Measurements from ENCODE around the gene ANO2.

ANO2 gene

DNA sequence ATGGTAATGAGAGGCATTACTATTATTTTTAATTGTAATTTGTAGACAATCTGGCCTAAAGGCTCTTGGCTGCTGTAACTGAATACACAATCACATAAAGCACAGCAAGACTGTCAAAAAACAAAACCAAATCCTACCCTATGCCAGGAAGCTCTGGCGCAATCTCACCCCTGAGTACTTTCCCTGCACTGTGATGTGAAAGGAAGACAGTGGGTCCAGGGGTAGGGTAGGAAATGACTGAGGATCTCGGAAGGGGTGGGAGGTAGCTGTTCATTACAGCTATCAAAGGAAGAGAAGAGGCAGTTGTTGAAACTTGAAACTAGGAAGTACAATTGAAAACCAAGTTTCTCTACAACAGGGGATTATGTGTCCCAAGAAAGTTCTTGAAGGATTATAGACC is 202.8 kb downstream of the ANO2 start:
- Histone ChIP-seq H3K4me1 (no peaks in the 10 kb centered on the region), H3K4me3 (no peak overlapping the region), H3K9me3 (no peaks in the 10 kb centered on the region), H3K27me3 (ENCODE audit: low read depth) (no peaks in the 10 kb centered on the region), H3K36me3 (replicated peaks) (no peaks in the 10 kb centered on the region)
- DNase-seq (ENCODE audit: low spot score in 2 of 2), result no peak
- in situ Hi-C loops (cut with MboI; ENCODE audit: low sequenced_read_pairs), result no loop called here

- no peaks in the 10 kb centered on the region for H3K36me3 ChIP-seq (replicated peaks)
- H3K4me1 ChIP-seq, result no peaks in the 10 kb centered on the region
- DNase-seq (ENCODE audit: low spot score in 2 of 2), result no peak
- no peak overlapping the region for H3K4me3 ChIP-seq
- no peaks in the 10 kb centered on the region for H3K27me3 ChIP-seq (ENCODE audit: low read depth)
- in situ Hi-C loops (cut with MboI; ENCODE audit: low sequenced_read_pairs), result no loop called here
- no peaks in the 10 kb centered on the region for H3K9me3 ChIP-seq
Measured at GRCh38 chr12:5739917-5740316, 205.1 kb downstream of the ANO2 start.

DNA sequence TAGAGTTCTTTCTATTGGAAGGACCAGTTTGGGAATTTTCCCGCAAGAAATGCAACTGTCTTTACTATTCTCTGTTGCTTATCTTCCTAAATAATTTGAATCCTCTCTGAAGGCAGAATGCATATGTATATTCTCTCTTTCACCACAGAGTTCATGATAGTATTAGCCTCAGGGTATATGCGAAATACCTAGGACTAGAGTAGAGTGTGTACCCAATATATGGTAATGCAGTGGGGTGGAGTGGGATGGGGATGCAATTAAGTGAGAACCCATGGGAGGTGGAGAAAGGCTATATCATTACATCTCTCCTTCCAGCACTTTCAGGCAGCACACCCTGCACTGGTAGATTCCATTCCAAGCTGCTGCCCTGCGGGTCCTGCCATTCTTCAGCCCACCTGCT is 207.3 kb downstream of the ANO2 start:
- no peaks in the 10 kb centered on the region for H3K36me3 ChIP-seq (replicated peaks)

GRCh38 chr12:5736527-5736926 is 208.5 kb downstream of the ANO2 start:
- no peak for DNase-seq (ENCODE audit: low spot score in 2 of 2)
- no peak overlapping the region for H3K4me3 ChIP-seq
- H3K9me3 ChIP-seq, result no peaks in the 10 kb centered on the region
- no peaks in the 10 kb centered on the region for H3K27me3 ChIP-seq (ENCODE audit: low read depth)
- in situ Hi-C loops (cut with MboI; ENCODE audit: low sequenced_read_pairs), result no loop called here
- H3K4me1 ChIP-seq, result no peaks in the 10 kb centered on the region
- H3K36me3 ChIP-seq (replicated peaks), result no peaks in the 10 kb centered on the region

More for the DNA sequence above, 207.3 kb downstream of the ANO2 start:
- Histone ChIP-seq H3K4me1 (no peaks in the 10 kb centered on the region), H3K9me3 (no peaks in the 10 kb centered on the region), H3K4me3 (no peak overlapping the region), H3K27me3 (ENCODE audit: low read depth) (no peaks in the 10 kb centered on the region)
- DNase-seq (ENCODE audit: low spot score in 2 of 2), result no peak
- in situ Hi-C loops (cut with MboI; ENCODE audit: low sequenced_read_pairs), result no loop called here

GRCh38 chr12:5736016-5736415 is 209.0 kb downstream of the ANO2 start:
- in situ Hi-C loops (cut with MboI; ENCODE audit: low sequenced_read_pairs), result no loop called here
- Histone ChIP-seq H3K27me3 (ENCODE audit: low read depth) (no peaks in the 10 kb centered on the region), H3K9me3 (no peaks in the 10 kb centered on the region), H3K36me3 (replicated peaks) (no peaks in the 10 kb centered on the region), H3K4me3 (no peak overlapping the region), H3K4me1 (no peaks in the 10 kb centered on the region)
- no peak for DNase-seq (ENCODE audit: low spot score in 2 of 2)

DNA sequence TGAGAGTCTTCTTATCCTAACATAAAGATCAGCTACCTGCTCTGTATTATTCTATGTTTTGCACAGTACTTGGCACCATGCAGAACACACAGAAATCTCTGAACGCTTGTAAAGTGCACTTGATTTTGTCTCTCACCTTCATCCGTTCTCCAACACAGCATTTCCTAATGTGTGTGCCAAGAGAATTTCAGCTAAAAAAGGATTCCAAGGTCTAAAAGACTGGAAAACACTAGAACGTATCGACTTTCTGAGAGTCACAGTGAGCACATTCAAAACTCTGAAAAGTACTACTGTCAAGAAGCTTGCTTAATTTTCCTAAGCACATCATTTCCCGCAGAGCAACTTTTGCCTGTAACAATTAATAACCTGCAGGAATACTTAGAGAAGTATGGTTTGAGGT is 211.1 kb downstream of the ANO2 start:
- in situ Hi-C loops (cut with MboI; ENCODE audit: low sequenced_read_pairs), result no loop called here
- Histone ChIP-seq H3K36me3 (replicated peaks) (no peaks in the 10 kb centered on the region), H3K4me3 (no peak overlapping the region)

GRCh38 chr12:5733136-5733755 is 211.8 kb downstream of the ANO2 start:
- H3K9me3 ChIP-seq, result no peaks in the 10 kb centered on the region
- in situ Hi-C loops (cut with MboI; ENCODE audit: low sequenced_read_pairs), result no loop called here
- no peaks in the 10 kb centered on the region for H3K4me1 ChIP-seq
- H3K4me3 ChIP-seq, result no peak overlapping the region
- no peaks in the 10 kb centered on the region for H3K36me3 ChIP-seq (replicated peaks)
- no peak for DNase-seq (ENCODE audit: low spot score in 2 of 2)
- H3K27me3 ChIP-seq (ENCODE audit: low read depth), result no peaks in the 10 kb centered on the region

More for the DNA sequence above, 211.1 kb downstream of the ANO2 start:
- DNase-seq (ENCODE audit: low spot score in 2 of 2), result no peak
- Histone ChIP-seq H3K27me3 (ENCODE audit: low read depth) (no peaks in the 10 kb centered on the region), H3K9me3 (no peaks in the 10 kb centered on the region), H3K4me1 (no peaks in the 10 kb centered on the region)

- Histone ChIP-seq H3K4me1 (no peaks in the 10 kb centered on the region), H3K36me3 (replicated peaks) (no peaks in the 10 kb centered on the region), H3K9me3 (no peaks in the 10 kb centered on the region), H3K27me3 (ENCODE audit: low read depth) (no peaks in the 10 kb centered on the region), H3K4me3 (no peak overlapping the region)
- DNase-seq (ENCODE audit: low spot score in 2 of 2), result no peak
- in situ Hi-C loops (cut with MboI; ENCODE audit: low sequenced_read_pairs), result no loop called here
Measured at GRCh38 chr12:5730962-5731361, 214.1 kb downstream of the ANO2 start.

GRCh38 chr12:5723711-5724252 is 221.3 kb downstream of the ANO2 start:
- Histone ChIP-seq H3K27me3 (ENCODE audit: low read depth) (no peaks in the 10 kb centered on the region), H3K4me3 (no peak overlapping the region), H3K36me3 (replicated peaks) (no peaks in the 10 kb centered on the region), H3K9me3 (no peaks in the 10 kb centered on the region), H3K4me1 (no peaks in the 10 kb centered on the region)
- in situ Hi-C loops (cut with MboI; ENCODE audit: low sequenced_read_pairs), result no loop called here
- no peak for DNase-seq (ENCODE audit: low spot score in 2 of 2)

DNA sequence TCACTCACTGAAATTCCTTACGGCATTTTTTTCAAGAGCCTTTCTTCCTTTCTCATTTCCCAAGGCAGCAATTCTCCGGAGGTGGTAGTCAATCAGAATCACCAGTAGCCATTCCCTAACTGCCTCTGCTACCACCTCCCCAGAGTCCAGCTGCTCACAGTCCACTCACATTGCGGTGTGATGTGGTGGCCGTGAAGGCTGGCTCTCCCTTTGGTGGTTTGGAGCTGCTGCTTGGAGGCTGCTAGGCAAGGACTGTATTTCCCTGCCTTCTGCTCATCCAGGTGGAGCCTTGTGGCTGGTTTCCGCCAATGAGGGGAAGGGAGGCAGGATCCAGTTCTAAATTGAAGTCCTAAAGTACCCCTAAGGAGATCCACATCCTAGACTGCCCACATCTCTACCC is 222.0 kb downstream of the ANO2 start:
- Histone ChIP-seq H3K4me3 (no peak overlapping the region), H3K4me1 (no peaks in the 10 kb centered on the region), H3K36me3 (replicated peaks) (no peaks in the 10 kb centered on the region), H3K27me3 (ENCODE audit: low read depth) (no peaks in the 10 kb centered on the region), H3K9me3 (no peaks in the 10 kb centered on the region)
- in situ Hi-C loops (cut with MboI; ENCODE audit: low sequenced_read_pairs), result no loop called here
- DNase-seq (ENCODE audit: low spot score in 2 of 2), result no peak

DNA sequence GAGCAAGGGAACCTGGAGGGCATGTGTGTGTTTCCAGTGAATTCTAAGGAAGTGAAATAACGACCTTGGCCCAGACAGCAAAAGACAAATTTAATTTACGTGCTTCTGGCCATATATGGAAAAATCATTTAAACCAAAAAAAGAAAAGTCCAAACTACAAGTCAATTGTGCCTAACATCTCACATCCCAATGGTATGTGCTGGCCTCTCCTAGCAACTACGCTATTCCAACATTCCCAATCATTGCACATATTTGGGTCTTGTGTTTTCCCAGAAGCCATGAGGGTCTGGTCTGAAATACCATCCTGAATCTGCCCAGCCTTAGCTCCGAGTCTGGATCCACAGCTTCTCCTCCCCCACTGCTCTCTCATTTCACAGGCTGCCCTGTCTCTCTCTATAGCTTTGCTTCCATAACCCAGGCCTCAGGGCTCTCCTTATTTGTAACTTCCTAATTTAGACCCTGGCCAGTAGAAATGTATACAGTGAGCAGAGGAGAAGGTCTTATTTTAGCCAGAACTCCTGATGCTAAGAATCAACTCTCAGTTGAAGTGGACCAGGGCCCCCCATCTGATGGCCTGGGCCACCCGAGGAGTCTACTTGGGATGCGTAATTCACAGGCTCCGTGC is 224.6 kb downstream of the ANO2 start:
- no peaks in the 10 kb centered on the region for H3K9me3 ChIP-seq
- H3K4me3 ChIP-seq, result no peak overlapping the region
- in situ Hi-C loops (cut with MboI; ENCODE audit: low sequenced_read_pairs), result no loop called here
- DNase-seq (ENCODE audit: low spot score in 2 of 2), result no peak
- no peaks in the 10 kb centered on the region for H3K36me3 ChIP-seq (replicated peaks)
- H3K27me3 ChIP-seq (ENCODE audit: low read depth), result no peaks in the 10 kb centered on the region
- H3K4me1 ChIP-seq, result no peaks in the 10 kb centered on the region

DNA sequence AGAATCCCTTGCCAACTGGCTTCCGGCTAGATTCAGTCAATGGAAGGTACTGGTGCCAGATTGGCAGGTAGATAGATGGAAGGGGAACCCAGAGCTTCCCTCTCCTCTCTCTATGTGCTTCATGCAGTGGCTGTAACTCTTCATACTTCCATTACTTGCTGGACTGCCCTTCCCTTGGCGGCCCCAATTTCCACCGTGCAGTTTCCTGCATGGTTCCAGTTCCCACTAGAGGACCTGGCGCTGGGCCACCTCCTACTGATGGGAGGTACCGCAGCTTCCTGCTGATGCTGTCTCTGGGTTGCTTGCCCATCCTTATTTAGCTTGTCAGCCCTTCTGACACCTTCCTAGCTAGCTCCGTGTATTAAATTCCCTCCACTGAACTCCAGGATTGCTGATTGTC is 226.4 kb downstream of the ANO2 start:
- H3K9me3 ChIP-seq, result no peaks in the 10 kb centered on the region
- in situ Hi-C loops (cut with MboI; ENCODE audit: low sequenced_read_pairs), result no loop called here
- no peak for DNase-seq (ENCODE audit: low spot score in 2 of 2)

GRCh38 chr12:5718073-5718472 is 227.0 kb downstream of the ANO2 start:
- H3K9me3 ChIP-seq, result no peaks in the 10 kb centered on the region
- H3K27me3 ChIP-seq (ENCODE audit: low read depth), result no peaks in the 10 kb centered on the region
- no peak overlapping the region for H3K4me3 ChIP-seq
- in situ Hi-C loops (cut with MboI; ENCODE audit: low sequenced_read_pairs), result no loop called here
- no peak for DNase-seq (ENCODE audit: low spot score in 2 of 2)
- H3K4me1 ChIP-seq, result no peaks in the 10 kb centered on the region
- H3K36me3 ChIP-seq (replicated peaks), result no peaks in the 10 kb centered on the region

More for the DNA sequence above, 226.4 kb downstream of the ANO2 start:
- Histone ChIP-seq H3K27me3 (ENCODE audit: low read depth) (no peaks in the 10 kb centered on the region), H3K36me3 (replicated peaks) (no peaks in the 10 kb centered on the region), H3K4me1 (no peaks in the 10 kb centered on the region), H3K4me3 (no peak overlapping the region)

GRCh38 chr12:5716976-5717375 is 228.1 kb downstream of the ANO2 start:
- DNase-seq (ENCODE audit: low spot score in 2 of 2), result no peak
- Histone ChIP-seq H3K36me3 (replicated peaks) (no peaks in the 10 kb centered on the region), H3K4me1 (no peaks in the 10 kb centered on the region), H3K27me3 (ENCODE audit: low read depth) (no peaks in the 10 kb centered on the region), H3K9me3 (no peaks in the 10 kb centered on the region), H3K4me3 (no peak overlapping the region)
- in situ Hi-C loops (cut with MboI; ENCODE audit: low sequenced_read_pairs), result no loop called here

All from HAP-1 (cell line).